HepG2 (cell line): Measurements from ENCODE around the gene NRL. TPM values are rescaled to one million over a fixed set of nuclear protein-coding genes. Genes with fewer than 3 reads are reported as not detected.
A peak's percentile ranks its signal among the peaks of the same experiment; 100 is the strongest.

ENCODE experiments used
- EED ChIP-seq: sonication (generic); formaldehyde crosslinking; IDR thresholded peaks from 2 replicates; pipeline ENCODE4 v1.5.0; 2020; ENCODE audit warnings: mild to moderate bottlenecking, missing genetic modification reagents
- FIP1L1 ChIP-seq: fragments of 200-400 bp; formaldehyde crosslinking; IDR thresholded peaks from 2 replicates; pipeline ENCODE4 v1.6.1; 2018; ENCODE audit warnings: low read depth, mild to moderate bottlenecking, low read length, moderate library complexity, borderline replicate concordance; ENCODE audit not compliant: insufficient read depth
- HDAC1 ChIP-seq: sonication (generic); formaldehyde crosslinking; IDR thresholded peaks from 2 replicates; pipeline ENCODE4 v1.5.1; 2020; ENCODE audit warnings: mild to moderate bottlenecking, missing genetic modification reagents
- HNRNPK ChIP-seq: fragments of 200-400 bp; formaldehyde crosslinking; IDR thresholded peaks from 2 replicates; pipeline ENCODE4 v1.6.1; 2018; ENCODE audit warnings: low read length, low read depth, moderate library complexity, mild to moderate bottlenecking; ENCODE audit not compliant: poor library complexity, severe bottlenecking
- MAFF ChIP-seq: IDR thresholded peaks from 2 replicates; pipeline ENCODE4 v1.6.1; 2011; ENCODE audit warnings: low read depth, low read length, improper control_type of control experiment
- RARG ChIP-seq: sonication (generic); formaldehyde crosslinking; IDR thresholded peaks from 2 replicates; pipeline ENCODE4 v1.4.0; 2020; ENCODE audit warnings: low read depth, mild to moderate bottlenecking, missing genetic modification reagents
- RBM22 ChIP-seq: fragments of 200-400 bp; formaldehyde crosslinking; optimal IDR thresholded peaks from 2 replicates; pipeline ENCODE3; 2017; ENCODE audit warnings: mild to moderate bottlenecking, low read length, moderate library complexity
- RFXAP ChIP-seq: sonication (generic); formaldehyde crosslinking; IDR thresholded peaks from 2 replicates; pipeline ENCODE4 v1.4.0; 2020; ENCODE audit warnings: missing genetic modification reagents, borderline replicate concordance
- SNAPC4 ChIP-seq: sonication (generic); formaldehyde crosslinking; IDR thresholded peaks from 2 replicates; pipeline ENCODE4 v1.4.0; 2020; ENCODE audit warnings: mild to moderate bottlenecking, missing genetic modification reagents
- SP2 ChIP-seq: sonication (generic); formaldehyde crosslinking; IDR thresholded peaks from 2 replicates; pipeline ENCODE4 v1.5.1; 2020; ENCODE audit warnings: mild to moderate bottlenecking, missing genetic modification reagents
- TBL1XR1 ChIP-seq: fragments of 150-350 bp; IDR thresholded peaks from 2 replicates; pipeline ENCODE4 v1.6.1; 2014; ENCODE audit warnings: borderline replicate concordance, low read length; ENCODE audit not compliant: partially characterized antibody
- TFE3 ChIP-seq: IDR thresholded peaks from 2 replicates; pipeline ENCODE4 v1.6.1; 2016
- ZFY ChIP-seq: sonication (generic); formaldehyde crosslinking; IDR thresholded peaks from 2 replicates; pipeline ENCODE4 v1.4.0; 2020; ENCODE audit warnings: missing genetic modification reagents
- ZNF143 ChIP-seq: sonication (generic); formaldehyde crosslinking; IDR thresholded peaks from 2 replicates; pipeline ENCODE4 v1.4.0; 2020; ENCODE audit warnings: missing genetic modification reagents
- polyA plus RNA-seq, 8 experiments: library from polyadenylated mRNA; depleted of rRNA in 3 of 8; stranded (reverse) in 7 of 8; unstranded in 1 of 8; fragments of >200 nt; fragmentation: Illumina TruSeq in 4 of 8; extraction: Trizol in 4 of 8; gene quantifications; 2 replicates each; pipeline versions ENCODE4 v1.2.1 to v1.2.3, GENCODE V29; 2011 to 2016; ENCODE audit warnings: low read depth in 4 of 8, missing spikeins in 1 of 8, mixed read lengths in 1 of 8; ENCODE audit not compliant: insufficient read depth in 1 of 8
- total RNA-seq, 5 experiments: library from RNA; depleted of rRNA; stranded (reverse); fragments of >200 nt; fragmentation: Illumina TruSeq; extraction: Trizol; gene quantifications; 2 replicates each; pipeline ENCODE4 v1.2.3, GENCODE V29; 2016; ENCODE audit warnings: low read depth in 1 of 5
- TF ChIP-seq, protein P1 (sequence below): sonication (generic); formaldehyde crosslinking; IDR thresholded peaks from 2 replicates; pipeline ENCODE4 v1.5.1; 2020; ENCODE audit warnings: mild to moderate bottlenecking, missing genetic modification reagents, moderate library complexity
- TF ChIP-seq, protein P2 (sequence below): sonication (generic); formaldehyde crosslinking; IDR thresholded peaks from 2 replicates; pipeline ENCODE4 v1.4.0; 2020; ENCODE audit warnings: missing genetic modification reagents, borderline replicate concordance

The NRL gene
- total and polyA plus RNA-seq, 2 of the 13 experiments (the other 11 are each of a cell fraction or from before 2014, with no cell fraction given): 2.5 to 4.7 TPM

DNA sequence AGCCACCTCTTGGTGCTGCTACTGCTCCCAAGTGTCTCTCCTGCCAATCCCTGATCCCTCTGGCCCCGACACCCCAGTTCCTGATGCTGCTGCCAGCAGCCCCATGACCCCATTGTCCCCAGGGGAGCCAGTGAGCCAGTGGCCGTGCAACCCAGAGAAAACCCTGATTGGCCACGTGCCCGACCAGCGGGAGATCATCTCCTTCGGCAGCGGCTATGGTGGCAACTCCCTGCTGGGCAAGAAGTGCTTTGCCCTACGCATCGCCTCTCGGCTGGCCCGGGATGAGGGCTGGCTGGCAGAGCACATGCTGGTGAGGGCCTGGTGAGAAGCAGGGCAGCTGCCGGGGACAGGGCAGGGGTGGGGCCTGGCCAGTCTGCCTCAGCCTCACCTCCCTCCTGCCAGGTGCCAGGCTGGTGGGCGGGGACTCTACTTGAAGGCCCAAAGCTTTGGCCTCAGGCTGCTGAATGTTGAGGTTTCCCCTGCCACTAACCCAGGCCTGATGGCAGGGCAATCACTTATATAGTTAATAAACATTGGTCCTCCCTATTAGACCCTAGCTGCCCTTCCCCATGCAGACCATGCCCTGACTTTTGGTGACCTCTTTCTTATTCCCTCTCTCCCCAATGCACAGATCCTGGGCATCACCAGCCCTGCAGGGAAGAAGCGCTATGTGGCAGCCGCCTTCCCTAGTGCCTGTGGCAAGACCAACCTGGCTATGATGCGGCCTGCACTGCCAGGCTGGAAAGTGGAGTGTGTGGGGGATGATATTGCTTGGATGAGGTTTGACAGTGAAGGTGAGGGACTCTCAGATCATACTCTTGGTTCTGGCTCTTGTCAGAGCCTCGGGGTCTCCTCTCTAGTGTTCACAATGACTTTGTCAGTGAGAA lies 15.6 kb downstream of the NRL start (continued):
- TF ChIP-seq RFXAP (CRISPR knock-in tag) (no peak), HDAC1 (CRISPR knock-in tag) (no peak), FIP1L1 (no peak), MAFF (no peak), SP2 (CRISPR knock-in tag) (no peak), TBL1XR1 (no peak), TFE3 (CRISPR knock-in tag) (no peak), ZNF143 (CRISPR knock-in tag) (no peak), SNAPC4 (peak; percentile 50; the same call in 1 of the 2 replicates), RARG (CRISPR knock-in tag) (no peak), HNRNPK (no peak), RBM22 (peak; percentile 93), EED (CRISPR knock-in tag) (peak; percentile 60; the same call in 1 of the 2 replicates), ZFY (CRISPR knock-in tag) (peak; percentile 26; the same call in 1 of the 2 replicates)
- TF ChIP-seq, protein P1, sequence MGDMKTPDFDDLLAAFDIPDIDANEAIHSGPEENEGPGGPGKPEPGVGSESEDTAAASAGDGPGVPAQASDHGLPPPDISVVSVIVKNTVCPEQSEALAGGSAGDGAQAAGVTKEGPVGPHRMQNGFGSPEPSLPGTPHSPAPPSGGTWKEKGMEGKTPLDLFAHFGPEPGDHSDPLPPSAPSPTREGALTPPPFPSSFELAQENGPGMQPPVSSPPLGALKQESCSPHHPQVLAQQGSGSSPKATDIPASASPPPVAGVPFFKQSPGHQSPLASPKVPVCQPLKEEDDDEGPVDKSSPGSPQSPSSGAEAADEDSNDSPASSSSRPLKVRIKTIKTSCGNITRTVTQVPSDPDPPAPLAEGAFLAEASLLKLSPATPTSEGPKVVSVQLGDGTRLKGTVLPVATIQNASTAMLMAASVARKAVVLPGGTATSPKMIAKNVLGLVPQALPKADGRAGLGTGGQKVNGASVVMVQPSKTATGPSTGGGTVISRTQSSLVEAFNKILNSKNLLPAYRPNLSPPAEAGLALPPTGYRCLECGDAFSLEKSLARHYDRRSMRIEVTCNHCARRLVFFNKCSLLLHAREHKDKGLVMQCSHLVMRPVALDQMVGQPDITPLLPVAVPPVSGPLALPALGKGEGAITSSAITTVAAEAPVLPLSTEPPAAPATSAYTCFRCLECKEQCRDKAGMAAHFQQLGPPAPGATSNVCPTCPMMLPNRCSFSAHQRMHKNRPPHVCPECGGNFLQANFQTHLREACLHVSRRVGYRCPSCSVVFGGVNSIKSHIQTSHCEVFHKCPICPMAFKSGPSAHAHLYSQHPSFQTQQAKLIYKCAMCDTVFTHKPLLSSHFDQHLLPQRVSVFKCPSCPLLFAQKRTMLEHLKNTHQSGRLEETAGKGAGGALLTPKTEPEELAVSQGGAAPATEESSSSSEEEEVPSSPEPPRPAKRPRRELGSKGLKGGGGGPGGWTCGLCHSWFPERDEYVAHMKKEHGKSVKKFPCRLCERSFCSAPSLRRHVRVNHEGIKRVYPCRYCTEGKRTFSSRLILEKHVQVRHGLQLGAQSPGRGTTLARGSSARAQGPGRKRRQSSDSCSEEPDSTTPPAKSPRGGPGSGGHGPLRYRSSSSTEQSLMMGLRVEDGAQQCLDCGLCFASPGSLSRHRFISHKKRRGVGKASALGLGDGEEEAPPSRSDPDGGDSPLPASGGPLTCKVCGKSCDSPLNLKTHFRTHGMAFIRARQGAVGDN (CRISPR knock-in tag): peak; percentile 31; the same call in 1 of the 2 replicates
- TF ChIP-seq, protein P2, sequence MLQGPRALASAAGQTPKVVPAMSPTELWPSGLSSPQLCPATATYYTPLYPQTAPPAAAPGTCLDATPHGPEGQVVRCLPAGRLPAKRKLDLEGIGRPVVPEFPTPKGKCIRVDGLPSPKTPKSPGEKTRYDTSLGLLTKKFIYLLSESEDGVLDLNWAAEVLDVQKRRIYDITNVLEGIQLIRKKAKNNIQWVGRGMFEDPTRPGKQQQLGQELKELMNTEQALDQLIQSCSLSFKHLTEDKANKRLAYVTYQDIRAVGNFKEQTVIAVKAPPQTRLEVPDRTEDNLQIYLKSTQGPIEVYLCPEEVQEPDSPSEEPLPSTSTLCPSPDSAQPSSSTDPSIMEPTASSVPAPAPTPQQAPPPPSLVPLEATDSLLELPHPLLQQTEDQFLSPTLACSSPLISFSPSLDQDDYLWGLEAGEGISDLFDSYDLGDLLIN (CRISPR knock-in tag): no peak
